ENCODE measurements around the gene GGACT. TPM values are rescaled to one million over a fixed set of nuclear protein-coding genes. Genes with fewer than 3 reads are reported as not detected.

The GGACT gene
- total RNA-seq, 2 experiments from 2014 or later: 2.4 to 2.9 TPM

DNA sequence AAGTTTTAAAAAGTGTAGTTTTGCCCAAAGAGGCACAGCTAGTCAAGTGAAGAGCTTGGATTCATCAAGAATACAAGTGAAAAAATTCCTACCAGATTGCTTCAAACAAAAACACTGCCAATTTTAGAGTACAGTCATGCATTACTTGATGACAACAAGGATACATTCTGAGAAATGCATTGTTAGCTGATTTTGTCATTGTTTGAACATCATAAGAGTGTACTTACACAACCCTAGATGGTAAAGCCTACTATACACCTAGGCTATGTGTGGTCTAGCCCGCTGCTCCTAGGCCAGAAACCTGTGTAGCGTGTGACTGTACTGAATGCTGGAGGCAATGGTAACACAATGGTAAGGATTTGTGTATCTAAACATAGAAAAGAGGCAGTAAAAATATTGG lies 44.9 kb upstream of the GGACT start:
- H3K4me1 Mint-ChIP-seq (ENCODE audit: low read depth): no peaks in the 10 kb centered on the region
- no peak overlapping the region for H3K27ac Mint-ChIP-seq
- Histone ChIP-seq H3K9me3 (ENCODE audit: control insufficient read depth in 1 of 2, insufficient read depth in 1 of 2, low read length in 2 of 2) (no peaks in the 10 kb centered on the region), H3K27ac (ENCODE audit: low read depth in 1 of 2, low read length in 2 of 2) (no peak overlapping the region), H3K27me3 (ENCODE audit: control insufficient read depth in 1 of 2, insufficient read depth in 2 of 2, low read length in 2 of 2) (no peaks in the 10 kb centered on the region), H3K36me3 (ENCODE audit: insufficient read depth, low read length) (peaks cover 43% of the 10 kb centered on the region), H3K4me1 (ENCODE audit: insufficient read depth, low read length) (no peaks in the 10 kb centered on the region), H3K4me3 (ENCODE audit: low read length) (no peak overlapping the region)
- intact Hi-C loops (cut with DNase I, micrococcal nuclease): no loop called here
- no peaks in the 10 kb centered on the region for H3K27me3 Mint-ChIP-seq
- DNase-seq: no peak
- H3K4me3 Mint-ChIP-seq: no peak overlapping the region
- no peaks in the 10 kb centered on the region for H3K9me3 Mint-ChIP-seq
- ChIA-PET POLR2A (no interaction called here), CTCF (no interaction called here)
- TF ChIP-seq, protein P1, sequence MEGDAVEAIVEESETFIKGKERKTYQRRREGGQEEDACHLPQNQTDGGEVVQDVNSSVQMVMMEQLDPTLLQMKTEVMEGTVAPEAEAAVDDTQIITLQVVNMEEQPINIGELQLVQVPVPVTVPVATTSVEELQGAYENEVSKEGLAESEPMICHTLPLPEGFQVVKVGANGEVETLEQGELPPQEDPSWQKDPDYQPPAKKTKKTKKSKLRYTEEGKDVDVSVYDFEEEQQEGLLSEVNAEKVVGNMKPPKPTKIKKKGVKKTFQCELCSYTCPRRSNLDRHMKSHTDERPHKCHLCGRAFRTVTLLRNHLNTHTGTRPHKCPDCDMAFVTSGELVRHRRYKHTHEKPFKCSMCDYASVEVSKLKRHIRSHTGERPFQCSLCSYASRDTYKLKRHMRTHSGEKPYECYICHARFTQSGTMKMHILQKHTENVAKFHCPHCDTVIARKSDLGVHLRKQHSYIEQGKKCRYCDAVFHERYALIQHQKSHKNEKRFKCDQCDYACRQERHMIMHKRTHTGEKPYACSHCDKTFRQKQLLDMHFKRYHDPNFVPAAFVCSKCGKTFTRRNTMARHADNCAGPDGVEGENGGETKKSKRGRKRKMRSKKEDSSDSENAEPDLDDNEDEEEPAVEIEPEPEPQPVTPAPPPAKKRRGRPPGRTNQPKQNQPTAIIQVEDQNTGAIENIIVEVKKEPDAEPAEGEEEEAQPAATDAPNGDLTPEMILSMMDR (IDR thresholded peaks at IDR 0.05): no peak
- ATAC-seq (ENCODE audit: poor library complexity): no peak
- peaks cover 96% of the 10 kb centered on the region for H3K36me3 Mint-ChIP-seq (ENCODE audit: low read depth)

DNA sequence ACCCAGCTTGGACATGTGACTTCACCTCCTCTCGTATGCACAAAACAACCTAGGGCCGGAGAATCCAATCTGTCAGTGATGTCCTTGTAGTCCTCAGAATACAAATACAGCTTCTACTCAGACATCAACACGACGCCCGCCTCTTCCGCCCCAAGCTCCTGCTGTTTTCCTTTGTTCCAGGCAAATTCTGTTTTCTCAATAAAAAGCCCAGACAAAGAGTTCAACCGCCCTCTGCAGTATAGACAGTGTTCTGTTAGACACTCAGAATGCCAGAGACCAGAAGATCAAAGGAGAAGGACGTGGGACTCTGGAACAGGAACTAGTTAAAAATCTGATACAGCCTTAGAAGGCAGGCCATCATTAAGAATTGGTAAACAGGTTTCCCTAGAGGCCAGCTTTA lies 42.0 kb upstream of the GGACT start:
- H3K27me3 Mint-ChIP-seq: no peaks in the 10 kb centered on the region
- no peaks in the 10 kb centered on the region for H3K27me3 ChIP-seq (ENCODE audit: control insufficient read depth in 1 of 2, insufficient read depth in 2 of 2, low read length in 2 of 2)
- H3K36me3 ChIP-seq (ENCODE audit: insufficient read depth, low read length): peaks cover 38% of the 10 kb centered on the region
- POLR2A ChIA-PET: no interaction called here
- no peaks in the 10 kb centered on the region for H3K4me1 Mint-ChIP-seq (ENCODE audit: low read depth)
- no peak overlapping the region for H3K27ac Mint-ChIP-seq
- no peak for DNase-seq
- CTCF ChIA-PET: interaction anchor here (0.5 kb wide), 1 partner anchor 61 kb away, joined by 3 read pairs; no protein-coding TSS in a partner anchor
- no peak overlapping the region for H3K27ac ChIP-seq (ENCODE audit: low read depth in 1 of 2, low read length in 2 of 2)
- no peak overlapping the region for H3K4me3 ChIP-seq (ENCODE audit: low read length)
- intact Hi-C loops (cut with DNase I, micrococcal nuclease): no loop called here
- H3K36me3 Mint-ChIP-seq (ENCODE audit: low read depth): peaks cover 95% of the 10 kb centered on the region
- TF ChIP-seq, protein P1 (IDR thresholded peaks at IDR 0.05): no peak
- ATAC-seq (ENCODE audit: poor library complexity): no peak
- H3K4me1 ChIP-seq (ENCODE audit: insufficient read depth, low read length): no peaks in the 10 kb centered on the region
- no peak overlapping the region for H3K4me3 Mint-ChIP-seq
- H3K9me3 ChIP-seq (ENCODE audit: control insufficient read depth in 1 of 2, insufficient read depth in 1 of 2, low read length in 2 of 2): no peaks in the 10 kb centered on the region
- no peaks in the 10 kb centered on the region for H3K9me3 Mint-ChIP-seq

DNA sequence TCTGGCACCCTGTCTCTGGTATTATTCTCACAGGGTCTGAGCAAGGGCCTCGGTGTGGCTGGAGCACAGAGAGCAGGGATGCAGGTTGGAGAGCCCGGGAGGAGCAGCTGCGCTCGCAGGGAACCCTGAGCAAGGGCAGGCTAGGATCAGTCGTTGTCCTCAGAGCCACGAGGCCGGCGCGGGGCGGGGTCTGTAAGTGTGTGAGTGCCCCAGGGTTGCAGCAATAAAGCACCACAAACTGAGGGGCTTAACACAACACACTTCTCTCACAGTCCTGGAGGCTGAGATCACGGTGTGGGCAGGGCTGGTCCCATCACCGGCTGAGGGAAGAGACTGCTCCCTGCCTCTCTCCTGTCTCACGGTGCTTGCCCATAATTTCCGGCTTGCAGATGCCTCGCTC lies 38.5 kb upstream of the GGACT start:
- ChIA-PET POLR2A (no interaction called here), CTCF (interaction anchor here (1.0 kb wide), 1 partner anchor 8 kb away, joined by 3 read pairs; no protein-coding TSS in a partner anchor)
- no peaks in the 10 kb centered on the region for H3K27me3 ChIP-seq (ENCODE audit: control insufficient read depth in 1 of 2, insufficient read depth in 2 of 2, low read length in 2 of 2)
- H3K36me3 Mint-ChIP-seq (ENCODE audit: low read depth): peaks cover 95% of the 10 kb centered on the region
- DNase-seq: no peak
- H3K4me3 ChIP-seq (ENCODE audit: low read length): no peak overlapping the region
- no peaks in the 10 kb centered on the region for H3K9me3 ChIP-seq (ENCODE audit: control insufficient read depth in 1 of 2, insufficient read depth in 1 of 2, low read length in 2 of 2)
- H3K4me3 Mint-ChIP-seq: no peak overlapping the region
- no peak for ATAC-seq (ENCODE audit: poor library complexity)
- H3K9me3 Mint-ChIP-seq: peaks cover 2% of the 10 kb centered on the region
- no peaks in the 10 kb centered on the region for H3K27me3 Mint-ChIP-seq
- H3K27ac ChIP-seq (ENCODE audit: low read depth in 1 of 2, low read length in 2 of 2): no peak overlapping the region
- H3K36me3 ChIP-seq (ENCODE audit: insufficient read depth, low read length): peaks cover 26% of the 10 kb centered on the region
- no peaks in the 10 kb centered on the region for H3K4me1 ChIP-seq (ENCODE audit: insufficient read depth, low read length)
- no peaks in the 10 kb centered on the region for H3K4me1 Mint-ChIP-seq (ENCODE audit: low read depth)
- intact Hi-C loops (cut with DNase I, micrococcal nuclease): no loop called here
- no peak overlapping the region for H3K27ac Mint-ChIP-seq
- TF ChIP-seq, protein P1 (IDR thresholded peaks at IDR 0.05): no peak

Measured in CD4-positive, alpha-beta T cell (primary cell).